Left ventricle myocardium inferior (tissue), 1 donor: ENCODE data around the gene OPCML. TPM values are rescaled to one million over a fixed set of nuclear protein-coding genes. Genes with fewer than 3 reads are reported as not detected.

Source experiments
- DNase-seq: peaks from one replicate; pipeline ENCODE4 v3.0.0-alpha.2; 2020
- H3K27ac ChIP-seq: fragments of 200-600 bp; replicated peaks from 2 replicates; pipeline ENCODE4 v1.8.0; 2021
- H3K27me3 ChIP-seq: fragments of 200-600 bp; 2 replicates; pipeline ENCODE4 v1.8.0; 2021; ENCODE audit warnings: low read depth
- H3K36me3 ChIP-seq: fragments of 200-600 bp; 2 replicates; pipeline ENCODE4 v1.8.0; 2021
- H3K4me1 ChIP-seq: fragments of 200-600 bp; 2 replicates; pipeline ENCODE4 v1.8.0; 2021
- H3K4me3 ChIP-seq: fragments of 200-600 bp; 2 replicates; pipeline ENCODE4 v1.8.0; 2021; ENCODE audit warnings: mild to moderate bottlenecking, moderate library complexity
- H3K9me3 ChIP-seq: fragments of 200-600 bp; replicated peaks from 2 replicates; pipeline ENCODE4 v1.8.0; 2021
- CTCF ChIP-seq: fragments of 200-600 bp; IDR thresholded peaks from 2 replicates; pipeline ENCODE4 v1.8.0; 2021; ENCODE audit warnings: antibody characterized with exemption, mild to moderate bottlenecking, borderline replicate concordance
- intact Hi-C: fragments of 100-400 bp; cut with micrococcal nuclease; formaldehyde crosslinking; loops from one replicate; pipeline ENCODE4 v1.11.0; 2022
- total RNA-seq: library from RNA; stranded (reverse); fragmentation: NEBNext Ultra II Directional; extraction: Animal tissue kit (Norgen Biotek cat#: 25700); gene quantifications from one replicate; pipeline ENCODE4 v1.2.1, GENCODE V29; 2021
- donor health status: DM: no; HTN: yes; CAD: no; lungs with severe emphysema.

Gene OPCML
- total RNA-seq, 1 donor from 2014 or later: 0.63 TPM

- DNase-seq: no peak
- no peaks in the 10 kb centered on the region for H3K4me1 ChIP-seq
- no peak overlapping the region for H3K4me3 ChIP-seq
- TF ChIP-seq CTCF: no peak
- intact Hi-C loops: no loop called here
- no peaks in the 10 kb centered on the region for H3K36me3 ChIP-seq
- no peak overlapping the region for H3K27ac ChIP-seq
- peaks cover 49% of the 10 kb centered on the region for H3K27me3 ChIP-seq
- H3K9me3 ChIP-seq: no peaks in the 10 kb centered on the region
These were observed 178.2 kb downstream of the OPCML start for GRCh38 chr11:133354069-133354468.

- no peak for TF ChIP-seq CTCF
- H3K27ac ChIP-seq: no peak overlapping the region
- intact Hi-C loops: no loop called here
- DNase-seq: no peak
- peaks cover 40% of the 10 kb centered on the region for H3K27me3 ChIP-seq
- no peaks in the 10 kb centered on the region for H3K4me1 ChIP-seq
- no peak overlapping the region for H3K4me3 ChIP-seq
- no peaks in the 10 kb centered on the region for H3K9me3 ChIP-seq
- no peaks in the 10 kb centered on the region for H3K36me3 ChIP-seq
These were observed 182.3 kb downstream of the OPCML start for GRCh38 chr11:133350045-133350444.

- no peak overlapping the region for H3K4me3 ChIP-seq
- no peak overlapping the region for H3K27ac ChIP-seq
- no peaks in the 10 kb centered on the region for H3K4me1 ChIP-seq
- H3K27me3 ChIP-seq: peaks cover 52% of the 10 kb centered on the region
- no peaks in the 10 kb centered on the region for H3K36me3 ChIP-seq
- no peaks in the 10 kb centered on the region for H3K9me3 ChIP-seq
- no peak for TF ChIP-seq CTCF
- intact Hi-C loops: no loop called here
- DNase-seq: no peak
These were observed 184.3 kb downstream of the OPCML start for GRCh38 chr11:133347988-133348387.

GRCh38 chr11:133346137-133346536, 186.2 kb downstream of the OPCML start:
- no peak overlapping the region for H3K27ac ChIP-seq
- intact Hi-C loops: no loop called here
- no peaks in the 10 kb centered on the region for H3K9me3 ChIP-seq
- DNase-seq: no peak
- H3K4me3 ChIP-seq: no peak overlapping the region
- no peaks in the 10 kb centered on the region for H3K36me3 ChIP-seq
- H3K4me1 ChIP-seq: no peaks in the 10 kb centered on the region
- TF ChIP-seq CTCF: no peak
- H3K27me3 ChIP-seq: peaks cover 68% of the 10 kb centered on the region

- no peak for DNase-seq
- peaks cover 59% of the 10 kb centered on the region for H3K27me3 ChIP-seq
- intact Hi-C loops: no loop called here
- H3K9me3 ChIP-seq: no peaks in the 10 kb centered on the region
- H3K27ac ChIP-seq: no peak overlapping the region
- no peak for TF ChIP-seq CTCF
- no peak overlapping the region for H3K4me3 ChIP-seq
- H3K4me1 ChIP-seq: no peaks in the 10 kb centered on the region
- no peaks in the 10 kb centered on the region for H3K36me3 ChIP-seq
These were observed 188.3 kb downstream of the OPCML start for GRCh38 chr11:133343951-133344350.
